Activated CD4-positive, alpha-beta T cell treated with anti-CD3 and anti-CD28 coated beads for 24 hours (primary cell): ENCODE measurements around the gene CDC42BPB.
"Not testable (repeated sequence)": the region's sequence is repeated elsewhere in the genome, so short reads cannot be mapped to it uniquely, and the experiment has no call there.

ENCODE experiments used
- DNase-seq, 2 donors: peaks; one replicate each; pipeline ENCODE4 v3.0.0-alpha.2; 2020; ENCODE audit warnings: low read depth in 2 of 2

CDC42BPB gene

GRCh38 chr14:102929241-102930137 lies 127.9 kb downstream of the CDC42BPB start:
- DNase-seq: no peak

GRCh38 chr14:102928412-102929240 lies 128.7 kb downstream of the CDC42BPB start:
- DNase-seq: peak; percentile 46 to 49

- no peak for DNase-seq
These were observed 129.4 kb downstream of the CDC42BPB start for GRCh38 chr14:102927878-102928411.

GRCh38 chr14:102927346-102927877 lies 129.9 kb downstream of the CDC42BPB start:
- DNase-seq: no peak

GRCh38 chr14:102926840-102927239 lies 130.5 kb downstream of the CDC42BPB start:
- not testable (repeated sequence) for DNase-seq

- no peak for DNase-seq
These were observed 131.2 kb downstream of the CDC42BPB start for GRCh38 chr14:102926104-102926503.

- DNase-seq: no peak
These were observed 131.7 kb downstream of the CDC42BPB start for GRCh38 chr14:102925646-102926045.

GRCh38 chr14:102924632-102925588 lies 132.4 kb downstream of the CDC42BPB start:
- DNase-seq: no peak

GRCh38 chr14:102923925-102924486 lies 133.3 kb downstream of the CDC42BPB start:
- DNase-seq: no peak

GRCh38 chr14:102923201-102923924 lies 134.0 kb downstream of the CDC42BPB start:
- no peak for DNase-seq

- no peak for DNase-seq
These were observed 134.7 kb downstream of the CDC42BPB start, which contains the start of gene AMN for GRCh38 chr14:102922490-102923200. Gene AMN, plus strand, starts transcription at chr14:102922663. Its CDS starts 26 bp downstream, at chr14:102922689.

- no peak for DNase-seq
These were observed 136.4 kb downstream of the CDC42BPB start for GRCh38 chr14:102920998-102921304.

- DNase-seq: no peak
These were observed 136.9 kb downstream of the CDC42BPB start for GRCh38 chr14:102920273-102920997.

GRCh38 chr14:102918438-102918837 lies 138.9 kb downstream of the CDC42BPB start:
- DNase-seq: no peak

GRCh38 chr14:102917469-102918211 lies 139.7 kb downstream of the CDC42BPB start:
- peak; percentile 33 to 61 for DNase-seq

- DNase-seq: no peak
These were observed 140.3 kb downstream of the CDC42BPB start for GRCh38 chr14:102917056-102917385.

GRCh38 chr14:102916347-102917055 lies 140.8 kb downstream of the CDC42BPB start:
- no peak for DNase-seq
